Measurements from ENCODE around the gene KRTAP5-5. TPM values are rescaled to one million over a fixed set of nuclear protein-coding genes. Genes with fewer than 3 reads are reported as not detected.

KRTAP5-5 gene
- total and polyA plus RNA-seq, 2 of the 13 experiments (the other 11 are each of a cell fraction or from before 2014, with no cell fraction given), result not detected

GRCh38 chr11:1600626-1601025 lies 28.9 kb upstream of the KRTAP5-5 start:
- in situ Hi-C loops (cut with HindIII; ENCODE audit: extremely low pct_ligation_motif_present, low pct_unique_long_range_greater_than_20kb), result no loop called here
- no peak overlapping the region for H3K4me3 ChIP-seq (replicated peaks in 1 of 3; ENCODE audit: insufficient read depth in 1 of 3, low read depth in 2 of 3, low read length in 3 of 3)
- DNase-seq (ENCODE audit: low spot score), result no peak
- no peak for ATAC-seq
- H3K36me3 ChIP-seq (replicated peaks in 1 of 2; ENCODE audit: control insufficient read depth in 1 of 2, insufficient read depth in 2 of 2, low read length in 2 of 2), result no peaks in the 10 kb centered on the region
- H3K79me2 ChIP-seq (ENCODE audit: insufficient read depth, low read length), result no peaks in the 10 kb centered on the region
- no peak for TF ChIP-seq RXRB (CRISPR knock-in tag; IDR thresholded peaks at IDR 0.05; ENCODE audit: borderline replicate concordance)
- no peak for TF ChIP-seq SRF (IDR thresholded peaks at IDR 0.05; ENCODE audit: low read depth, low read length)
- no peak for TF ChIP-seq AFF4 (CRISPR knock-in tag; IDR thresholded peaks at IDR 0.05)
- no peak for TF ChIP-seq ATF1 (CRISPR knock-in tag; IDR thresholded peaks at IDR 0.05)
- no peak for TF ChIP-seq ZNF3 (CRISPR knock-in tag; IDR thresholded peaks at IDR 0.05)
- no peak for TF ChIP-seq ZNF121 (CRISPR knock-in tag; IDR thresholded peaks at IDR 0.05)
- no peak for TF ChIP-seq ZNF879 (CRISPR knock-in tag; IDR thresholded peaks at IDR 0.05)
- no peak for TF ChIP-seq NCOA5 (CRISPR knock-in tag; IDR thresholded peaks at IDR 0.05)
- no peak for TF ChIP-seq PREB (CRISPR knock-in tag; IDR thresholded peaks at IDR 0.05)
- no peak for TF ChIP-seq RFXANK (CRISPR knock-in tag; IDR thresholded peaks at IDR 0.05)
- TF ChIP-seq DR1 (CRISPR knock-in tag; IDR thresholded peaks at IDR 0.05), result no peak
- TF ChIP-seq ZBTB46 (CRISPR knock-in tag; IDR thresholded peaks at IDR 0.05; ENCODE audit: borderline replicate concordance), result no peak
- TF ChIP-seq ZNF337 (CRISPR knock-in tag; IDR thresholded peaks at IDR 0.05; ENCODE audit: borderline replicate concordance, low read depth), result no peak
- no peak for TF ChIP-seq ZSCAN12 (CRISPR knock-in tag; IDR thresholded peaks at IDR 0.05)
- TF ChIP-seq DMAP1 (CRISPR knock-in tag; IDR thresholded peaks at IDR 0.05), result no peak
- TF ChIP-seq, protein P1, sequence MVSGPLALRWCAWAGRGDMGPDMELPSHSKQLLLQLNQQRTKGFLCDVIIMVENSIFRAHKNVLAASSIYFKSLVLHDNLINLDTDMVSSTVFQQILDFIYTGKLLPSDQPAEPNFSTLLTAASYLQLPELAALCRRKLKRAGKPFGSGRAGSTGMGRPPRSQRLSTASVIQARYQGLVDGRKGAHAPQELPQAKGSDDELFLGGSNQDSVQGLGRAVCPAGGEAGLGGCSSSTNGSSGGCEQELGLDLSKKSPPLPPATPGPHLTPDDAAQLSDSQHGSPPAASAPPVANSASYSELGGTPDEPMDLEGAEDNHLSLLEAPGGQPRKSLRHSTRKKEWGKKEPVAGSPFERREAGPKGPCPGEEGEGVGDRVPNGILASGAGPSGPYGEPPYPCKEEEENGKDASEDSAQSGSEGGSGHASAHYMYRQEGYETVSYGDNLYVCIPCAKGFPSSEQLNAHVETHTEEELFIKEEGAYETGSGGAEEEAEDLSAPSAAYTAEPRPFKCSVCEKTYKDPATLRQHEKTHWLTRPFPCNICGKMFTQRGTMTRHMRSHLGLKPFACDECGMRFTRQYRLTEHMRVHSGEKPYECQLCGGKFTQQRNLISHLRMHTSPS (CRISPR knock-in tag; IDR thresholded peaks at IDR 0.05; ENCODE audit: low read depth), result no peak
- no peak for TF ChIP-seq ZGPAT (CRISPR knock-in tag; IDR thresholded peaks at IDR 0.05)
- no peaks in the 10 kb centered on the region for H3K9me3 ChIP-seq (ENCODE audit: low read length)
- no peak overlapping the region for H3K9ac ChIP-seq (ENCODE audit: insufficient read depth, low read depth, low read length)
- H3K27me3 ChIP-seq (ENCODE audit: control insufficient read depth in 1 of 2, insufficient read depth in 2 of 2, low read length in 2 of 2), result peaks cover 0 to 30% of the 10 kb centered on the region in 2 experiments; a peak in 4 of 5 replicates
- H3K4me2 ChIP-seq (ENCODE audit: low read depth, low read length), result no peak overlapping the region
- no TSS peak for BruUV-seq (replicated peaks)
- 35% methylated on average over 5 of the region's 5 CpGs for WGBS (ENCODE audit: low lambda C conversion rate)
- POLR2A ChIA-PET, result no interaction called here
- H4K20me1 ChIP-seq (ENCODE audit: insufficient read depth, low read length), result no peaks in the 10 kb centered on the region
- no peak overlapping the region for H2AFZ ChIP-seq (ENCODE audit: low read length)
- CTCF ChIA-PET (ENCODE audit: low intra/inter-chr PET ratio, low total read pairs), result no interaction called here
- H3K4me1 ChIP-seq (ENCODE audit: insufficient read depth, low read length), result peaks cover 9% of the 10 kb centered on the region
- no peak overlapping the region for H3K27ac ChIP-seq (ENCODE audit: extremely low read length, insufficient read depth, low read length)
- intact Hi-C loops (cut with micrococcal nuclease; ENCODE audit: unreplicated experiment), result no loop called here
- FAIRE-seq, result no peak
